ELR (cell line): ENCODE measurements around the gene KRT33B.
A peak's percentile ranks its signal among the peaks of the same experiment; 100 is the strongest.
"Not testable (repeated sequence)": the region's sequence is repeated elsewhere in the genome, so short reads cannot be mapped to it uniquely, and the experiment has no call there.

Experiments
- DNase-seq: peaks from one replicate; pipeline ENCODE4 v3.0.0-alpha.2; 2015; ENCODE audit warnings: low read depth

KRT33B gene

GRCh38 chr17:41346421-41346820 lies 23.2 kb downstream of the KRT33B start:
- DNase-seq: not testable (repeated sequence)

GRCh38 chr17:41345992-41346391 lies 23.6 kb downstream of the KRT33B start:
- DNase-seq: no peak

DNA sequence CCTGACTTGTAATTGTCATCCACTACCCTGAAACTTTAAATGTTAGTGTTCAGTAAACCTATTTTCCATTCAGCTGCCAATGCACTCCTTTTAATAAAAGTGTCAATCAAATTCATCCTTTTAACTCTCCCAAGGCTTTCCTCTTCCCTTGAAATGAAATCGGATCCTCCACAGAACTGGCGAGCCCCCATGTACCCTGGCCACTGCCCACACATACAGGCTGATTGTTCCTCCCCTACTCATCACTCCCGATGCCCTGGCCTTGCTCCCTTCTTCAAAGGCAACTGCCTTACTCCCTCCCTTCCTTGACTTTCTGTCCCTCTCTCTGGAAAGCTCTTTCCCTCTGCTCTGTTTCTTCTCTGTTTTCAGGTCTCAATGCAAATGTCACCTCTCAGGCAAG lies 26.6 kb downstream of the KRT33B start:
- no peak for DNase-seq

DNA sequence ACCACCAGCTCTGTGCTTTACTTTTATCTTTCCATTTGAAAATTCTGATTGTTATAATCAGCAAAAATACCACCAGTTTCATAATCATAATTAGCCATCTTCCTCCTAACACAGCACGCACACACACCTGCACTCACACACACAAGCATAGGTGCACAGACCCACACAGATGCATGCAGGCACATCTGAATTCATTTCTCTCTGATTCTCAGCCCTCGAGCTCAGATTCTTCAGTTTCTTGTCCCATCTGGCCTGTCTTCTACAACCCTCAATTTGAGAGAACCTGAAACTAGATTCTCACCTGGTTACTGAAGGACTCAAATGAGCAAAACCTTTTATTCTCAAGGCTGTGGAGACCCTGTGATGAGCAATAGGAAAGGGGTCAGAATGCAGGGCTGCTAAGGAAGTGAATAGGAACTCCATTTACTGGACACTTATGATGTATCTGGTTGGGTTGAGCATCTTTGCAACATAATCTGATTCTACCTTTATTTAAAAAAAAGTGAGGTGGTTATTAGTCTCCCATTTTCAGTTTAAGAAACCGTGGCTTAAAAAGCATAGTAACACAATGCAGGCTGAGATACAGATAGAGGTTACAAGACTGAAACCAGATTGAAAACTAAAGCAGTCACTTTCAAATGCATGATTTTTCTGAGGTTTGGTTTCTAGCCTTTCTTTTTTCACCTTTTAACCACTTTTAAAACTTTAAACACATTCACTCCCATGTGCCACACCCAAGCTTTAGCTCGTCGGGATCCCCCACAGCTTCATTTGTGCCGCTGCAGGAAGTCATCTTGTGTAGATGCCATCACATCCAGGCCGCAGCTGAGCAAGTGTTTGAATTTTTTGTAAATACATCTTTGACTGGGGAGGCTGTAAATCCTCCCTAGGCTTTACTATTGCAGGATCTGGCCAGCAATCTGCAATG lies 28.4 kb downstream of the KRT33B start:
- no peak for DNase-seq

DNA sequence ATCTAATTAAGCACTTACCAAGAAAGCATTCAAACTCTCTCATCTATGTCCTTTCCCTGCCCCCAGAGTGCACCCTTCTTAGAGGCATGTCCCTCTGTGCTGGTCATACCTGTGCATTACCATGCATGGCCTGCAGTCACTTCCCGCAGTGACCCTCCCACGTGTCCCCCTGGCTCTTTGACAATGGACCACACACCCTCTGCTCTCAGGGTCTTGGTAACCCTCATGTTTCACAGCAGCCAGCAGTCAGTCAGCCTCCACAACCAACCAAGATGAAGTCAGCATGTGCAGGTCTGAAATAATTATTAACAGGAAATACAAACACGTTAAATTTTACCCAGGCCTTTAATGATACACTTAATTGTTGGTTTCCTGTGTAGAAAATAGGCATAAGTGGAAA lies 29.1 kb downstream of the KRT33B start:
- no peak for DNase-seq

GRCh38 chr17:41339571-41340172 lies 29.9 kb downstream of the KRT33B start:
- no peak for DNase-seq

- DNase-seq: peak; percentile 26
Observed at GRCh38 chr17:41338961-41339485, 30.6 kb downstream of the KRT33B start.

GRCh38 chr17:41335747-41336146 lies 33.9 kb downstream of the KRT33B start:
- DNase-seq: no peak

- no peak for DNase-seq
Observed at GRCh38 chr17:41334385-41335305, 35.0 kb downstream of the KRT33B start.

GRCh38 chr17:41333836-41334235 lies 35.8 kb downstream of the KRT33B start:
- no peak for DNase-seq

GRCh38 chr17:41333098-41333497 lies 36.5 kb downstream of the KRT33B start:
- no peak for DNase-seq

GRCh38 chr17:41332239-41332638 lies 37.4 kb downstream of the KRT33B start:
- DNase-seq: no peak

- DNase-seq: no peak
Observed at GRCh38 chr17:41331606-41332005, 38.0 kb downstream of the KRT33B start.

- peak; percentile 75 for DNase-seq
Observed at GRCh38 chr17:41329279-41329948, 40.2 kb downstream of the KRT33B start.

DNA sequence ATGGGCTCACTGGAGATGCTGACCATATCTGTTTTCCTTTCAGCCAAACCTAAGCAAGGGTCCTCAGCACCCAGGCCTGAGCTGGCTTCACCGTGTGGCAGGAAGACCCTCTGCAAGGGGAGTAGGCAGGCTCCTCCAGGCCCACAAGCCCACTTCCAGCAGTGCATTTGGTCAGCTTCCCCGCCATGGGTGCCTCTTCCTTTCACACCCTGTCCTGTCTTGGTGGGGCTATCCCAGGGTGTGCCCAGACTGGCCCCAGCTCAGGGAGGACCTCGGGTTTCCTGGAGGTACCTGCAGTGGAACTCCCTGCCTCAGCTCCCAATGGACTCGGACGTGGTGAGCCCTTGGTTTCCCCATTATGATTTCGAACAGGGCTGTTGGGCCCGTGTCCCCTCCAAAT lies 41.4 kb downstream of the KRT33B start:
- no peak for DNase-seq

- no peak for DNase-seq
Observed at GRCh38 chr17:41327411-41328120, 42.0 kb downstream of the KRT33B start.

DNA sequence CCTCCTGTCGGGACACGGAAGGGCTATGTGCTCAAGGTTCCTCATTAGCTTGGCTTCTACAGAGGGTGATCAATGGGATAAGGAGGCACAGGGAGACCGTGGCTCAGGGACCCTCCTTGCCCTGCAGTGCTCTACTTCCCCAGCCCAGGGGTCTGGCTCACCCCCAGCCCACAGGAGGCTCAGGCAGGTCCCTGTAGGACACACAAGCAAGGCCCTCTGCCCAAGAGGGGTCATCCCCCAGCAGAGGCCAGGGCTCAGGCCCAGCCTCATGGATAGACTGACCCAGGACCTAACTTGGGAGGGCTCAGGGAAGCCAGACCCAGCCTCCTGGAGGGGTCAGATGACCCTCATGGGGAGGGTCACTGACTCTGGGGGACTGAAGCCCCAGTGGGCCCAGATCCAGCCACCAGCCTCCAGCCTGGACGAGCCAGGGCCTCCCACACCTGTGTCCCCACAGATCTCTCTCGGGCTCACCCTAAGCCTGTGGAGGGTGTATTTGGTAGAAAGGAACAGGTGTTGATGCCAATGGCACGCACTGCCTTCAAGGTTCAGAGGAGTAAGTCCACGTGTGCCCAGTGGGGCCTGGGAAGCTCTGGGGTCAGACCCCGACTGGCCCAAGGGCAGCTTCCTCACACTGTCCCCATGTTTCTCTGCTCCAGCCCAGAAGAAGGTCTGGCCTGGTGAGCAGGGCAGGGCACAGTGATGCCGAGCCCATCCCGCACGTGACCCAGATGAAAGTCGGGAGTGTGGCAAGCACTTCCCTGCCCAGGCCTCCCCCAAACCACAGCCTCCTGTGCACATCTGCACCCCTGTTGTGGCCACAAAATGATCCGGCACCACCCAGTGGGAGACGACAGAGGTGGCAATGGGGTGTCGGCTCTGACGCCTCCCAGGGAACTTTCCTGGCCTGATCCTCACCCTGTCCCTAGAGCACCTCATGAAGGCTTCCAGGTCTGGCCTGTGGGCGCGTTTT lies 43.2 kb downstream of the KRT33B start:
- no peak for DNase-seq

DNA sequence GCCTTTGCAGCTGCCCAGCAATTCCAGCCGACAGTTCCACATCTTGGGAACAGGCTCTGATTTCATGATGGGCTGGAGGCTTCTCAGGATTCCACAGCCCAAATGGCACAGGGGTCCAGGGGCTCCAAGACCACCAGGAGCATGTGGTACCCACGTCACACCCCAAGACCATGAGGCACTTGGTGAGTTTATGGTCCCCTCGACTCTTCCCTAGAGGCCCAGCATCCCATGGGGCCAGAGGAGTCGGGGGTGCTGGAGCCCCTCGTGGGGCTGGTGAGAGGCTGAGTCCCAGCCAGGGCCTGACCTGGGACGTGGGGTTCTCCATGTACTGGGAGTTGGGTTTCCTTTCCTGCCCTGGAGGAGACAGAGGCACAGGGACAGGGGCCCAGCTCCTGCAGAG lies 44.0 kb downstream of the KRT33B start:
- no peak for DNase-seq

DNA sequence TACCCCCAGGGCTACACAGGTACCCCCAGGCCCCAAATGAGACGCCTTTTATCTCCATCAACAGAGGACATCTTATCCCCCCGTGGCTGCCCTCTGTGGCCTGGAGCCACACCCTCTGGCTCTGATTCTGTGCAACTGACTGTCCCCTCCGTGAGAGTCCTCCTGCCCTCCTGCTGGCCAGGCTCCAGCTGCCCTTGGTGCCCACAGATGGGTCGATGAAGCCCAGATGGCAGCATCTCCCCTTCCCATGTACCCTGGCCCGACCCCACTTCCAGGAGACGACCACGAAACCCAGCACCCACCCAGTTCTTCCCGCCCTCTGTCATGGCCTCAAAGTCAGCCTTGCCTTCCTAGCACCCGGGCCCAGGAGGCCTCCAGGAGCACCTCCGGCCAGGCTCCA lies 44.5 kb downstream of the KRT33B start:
- DNase-seq: no peak
